HG03469 (cell line): ENCODE measurements around the gene NEURL4.

Source experiments
- ATAC-seq: cut with Tn5 transposase; IDR thresholded peaks from one replicate; pipeline ENCODE4 v1.9.1; 2021; ENCODE audit warnings: mild to moderate bottlenecking, moderate library complexity, moderate number of reproducible peaks; ENCODE audit not compliant: unreplicated experiment

Gene NEURL4

DNA sequence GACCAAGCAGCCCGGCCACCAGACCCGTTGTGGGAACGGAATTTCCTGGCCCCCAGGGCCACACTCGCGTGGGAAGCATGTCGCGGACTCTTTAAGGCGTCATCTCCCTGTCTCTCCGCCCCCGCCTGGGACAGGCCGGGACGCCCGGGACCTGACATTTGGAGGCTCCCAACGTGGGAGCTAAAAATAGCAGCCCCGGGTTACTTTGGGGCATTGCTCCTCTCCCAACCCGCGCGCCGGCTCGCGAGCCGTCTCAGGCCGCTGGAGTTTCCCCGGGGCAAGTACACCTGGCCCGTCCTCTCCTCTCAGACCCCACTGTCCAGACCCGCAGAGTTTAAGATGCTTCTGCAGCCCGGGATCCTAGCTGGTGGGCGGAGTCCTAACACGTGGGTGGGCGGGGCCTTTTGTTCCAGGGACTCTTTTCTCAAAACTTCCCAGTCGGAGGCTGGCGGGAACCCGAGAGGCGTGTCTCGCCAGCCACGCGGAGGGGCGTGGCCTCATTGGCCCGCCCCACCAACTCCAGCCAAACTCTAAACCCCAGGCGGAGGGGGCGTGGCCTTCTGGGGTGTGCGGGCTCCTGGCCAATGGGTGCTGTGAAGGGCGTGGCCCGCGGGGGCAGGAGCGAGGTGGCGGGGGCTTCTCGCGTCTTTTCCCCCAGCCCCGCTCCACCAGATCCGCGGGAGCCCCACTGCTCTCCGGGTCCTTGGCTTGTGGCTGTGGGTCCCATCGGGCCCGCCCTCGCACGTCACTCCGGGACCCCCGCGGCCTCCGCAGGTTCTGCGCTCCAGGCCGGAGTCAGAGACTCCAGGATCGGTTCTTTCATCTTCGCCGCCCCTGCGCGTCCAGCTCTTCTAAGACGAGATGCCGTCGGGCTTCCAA is 47.8 kb downstream of the NEURL4 start, which contains the start of gene SLC2A4:
Gene SLC2A4 (plus strand): TSS at position 645 of the 879 bp plus-strand sequence. CDS start 217 bp downstream, at position 862.
- ATAC-seq: no peak

DNA sequence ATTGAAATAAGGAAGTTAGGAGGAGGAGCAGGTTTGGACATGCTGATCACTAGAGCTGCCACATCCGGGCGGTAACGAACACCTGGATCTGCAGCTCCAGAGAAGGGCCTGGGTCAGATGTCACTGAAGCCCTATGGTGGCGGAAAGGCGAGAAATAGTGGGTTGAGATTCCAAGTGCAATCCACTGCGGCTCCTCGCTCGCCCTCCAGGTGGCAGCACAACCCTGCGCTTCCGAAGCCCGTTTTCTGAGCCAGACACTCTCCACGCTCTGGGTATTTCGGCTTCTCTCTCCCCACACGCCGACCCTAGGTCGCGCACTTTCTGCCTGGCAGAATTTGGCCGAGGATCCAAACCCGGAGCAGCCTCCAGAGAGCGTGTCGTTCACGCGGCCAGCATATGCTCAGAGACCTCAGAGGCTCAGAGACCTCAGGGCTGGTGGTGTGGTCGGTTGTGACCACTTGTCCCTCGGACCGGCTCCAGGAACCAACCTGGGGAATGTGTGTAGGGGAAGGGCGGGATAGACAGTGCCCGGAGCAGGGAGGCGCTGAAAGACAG is 48.5 kb downstream of the NEURL4 start:
- no peak for ATAC-seq

- no peak for ATAC-seq
These were observed 49.7 kb downstream of the NEURL4 start for GRCh38 chr17:7279448-7279847.

DNA sequence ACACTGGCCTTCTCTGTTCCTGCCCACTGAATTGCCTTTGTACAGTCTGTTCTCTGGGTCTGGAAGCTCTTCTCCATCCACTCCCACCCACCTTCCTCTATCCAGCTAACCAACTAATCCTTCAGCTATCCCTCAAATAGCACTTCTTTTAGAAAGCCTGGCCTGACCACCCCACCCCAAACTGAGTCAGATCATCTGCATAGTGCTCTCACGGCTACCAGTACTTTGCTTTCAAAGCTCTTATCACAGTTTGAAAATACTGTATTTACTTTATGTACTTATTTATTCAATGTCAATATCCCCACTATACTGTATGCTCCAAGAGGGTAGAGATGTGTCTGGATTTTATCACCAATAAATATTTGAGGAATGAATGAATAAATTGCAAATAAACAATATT is 62.4 kb downstream of the NEURL4 start:
- no peak for ATAC-seq
